ENCODE results near the gene KIZ.
"Not testable (repeated sequence)": the region's sequence is repeated elsewhere in the genome, so short reads cannot be mapped to it uniquely, and the experiment has no call there.

KIZ gene

DNA sequence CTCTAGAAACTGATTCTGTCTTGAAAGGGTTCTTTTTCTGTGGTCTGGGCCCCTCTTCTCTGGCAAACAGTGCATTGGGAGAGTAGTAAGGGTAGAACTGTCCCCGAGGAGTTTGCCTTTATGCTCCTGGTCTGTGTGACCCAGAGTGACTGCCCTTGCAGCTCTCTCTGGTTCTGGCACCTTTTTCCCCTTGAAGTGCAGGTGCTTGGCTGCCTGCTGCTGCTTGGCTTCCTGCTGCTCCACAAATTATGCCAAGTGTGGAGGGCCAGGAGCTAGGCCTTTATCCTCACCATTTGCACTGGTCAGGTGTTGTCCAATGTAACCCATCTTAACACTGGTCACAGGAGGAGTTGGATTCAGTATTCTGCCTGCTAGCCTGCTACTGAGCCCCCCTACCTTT lies 11.2 kb downstream of the KIZ start:
- no peak for DNase-seq (ENCODE audit: low spot score)

DNA sequence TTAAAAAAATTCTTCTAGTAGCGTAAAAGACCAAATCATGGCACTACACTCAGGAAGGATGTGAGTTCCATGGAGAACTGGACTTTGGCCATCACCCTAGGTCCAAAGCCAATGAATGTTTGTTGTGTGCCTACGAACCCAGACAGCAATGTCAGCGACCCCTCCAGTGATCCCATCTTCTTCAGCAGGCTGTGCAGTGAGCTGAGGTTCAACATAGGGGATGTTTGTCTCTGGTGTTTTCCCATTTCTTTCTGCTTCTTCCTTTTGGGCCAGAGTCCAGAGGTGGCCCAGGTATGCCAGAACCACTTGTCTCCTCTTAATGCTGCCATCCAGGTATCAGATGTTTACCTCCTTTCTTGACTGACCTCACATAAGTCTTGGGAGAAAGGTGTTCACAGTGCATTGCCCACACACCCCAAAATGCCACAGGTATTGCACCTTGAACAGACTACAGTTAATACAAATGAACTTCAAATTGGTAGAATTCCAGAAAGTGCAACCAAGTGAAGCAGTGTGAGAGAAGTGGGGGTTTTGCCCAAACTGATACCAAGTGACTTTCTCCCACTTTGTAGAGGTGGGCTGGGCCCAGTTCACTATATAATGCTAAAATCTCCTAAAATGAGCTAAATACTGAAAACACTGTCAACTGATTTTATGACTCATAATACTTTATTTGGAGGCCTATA lies 14.1 kb downstream of the KIZ start:
- no peak for DNase-seq (ENCODE audit: low spot score)

DNA sequence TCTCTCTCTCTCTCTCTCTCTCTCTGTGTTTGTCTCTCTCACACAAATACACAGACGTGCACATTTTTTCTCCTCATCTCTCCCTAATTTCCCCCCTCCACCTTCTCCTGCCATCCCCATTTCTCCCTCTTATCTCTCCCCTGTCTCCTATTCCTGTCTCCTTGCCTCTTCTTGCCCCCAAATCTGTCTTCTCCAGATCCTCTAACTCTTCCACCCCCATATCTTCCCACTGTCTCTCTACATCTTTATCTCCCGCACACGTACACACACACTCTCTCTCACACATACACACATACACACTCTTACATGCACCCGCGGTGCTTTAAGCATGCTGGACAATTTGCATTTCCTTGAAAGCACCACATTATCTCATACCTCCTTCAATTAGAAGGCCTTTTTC lies 15.9 kb downstream of the KIZ start:
- DNase-seq (ENCODE audit: low spot score), result no peak

DNA sequence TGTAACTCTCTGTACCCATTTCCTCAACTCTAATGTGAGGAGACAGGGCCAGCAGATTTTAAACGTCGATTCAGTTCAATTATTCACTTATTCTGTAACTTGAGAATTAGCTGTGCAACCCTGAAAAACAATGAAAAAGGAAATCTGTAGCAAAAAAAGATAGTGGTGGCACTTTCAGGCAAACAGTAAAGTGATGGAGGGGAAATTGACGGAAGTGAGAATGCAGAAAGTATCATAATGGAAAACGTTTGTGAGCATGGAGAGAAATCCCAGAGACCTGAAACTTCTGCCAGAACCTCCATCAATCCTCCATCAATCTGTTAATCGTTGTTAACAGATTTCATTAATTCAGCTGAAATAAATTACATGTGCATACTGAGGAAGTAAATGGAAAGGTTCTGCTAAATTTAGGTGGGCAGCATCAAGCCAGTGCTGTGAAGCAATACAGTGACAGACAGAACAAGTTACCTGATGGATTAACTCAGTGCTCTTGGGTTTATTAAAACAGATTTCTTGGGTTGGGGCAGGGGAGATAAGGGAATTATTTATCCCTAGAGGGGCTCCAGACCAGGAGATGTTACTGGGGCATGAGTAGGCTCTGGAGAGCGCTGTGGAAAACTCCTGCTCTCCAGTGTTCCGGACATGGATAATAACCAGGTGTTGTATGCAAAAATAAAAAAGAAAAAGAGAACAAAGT lies 17.5 kb downstream of the KIZ start:
- no peak for DNase-seq (ENCODE audit: low spot score)

DNA sequence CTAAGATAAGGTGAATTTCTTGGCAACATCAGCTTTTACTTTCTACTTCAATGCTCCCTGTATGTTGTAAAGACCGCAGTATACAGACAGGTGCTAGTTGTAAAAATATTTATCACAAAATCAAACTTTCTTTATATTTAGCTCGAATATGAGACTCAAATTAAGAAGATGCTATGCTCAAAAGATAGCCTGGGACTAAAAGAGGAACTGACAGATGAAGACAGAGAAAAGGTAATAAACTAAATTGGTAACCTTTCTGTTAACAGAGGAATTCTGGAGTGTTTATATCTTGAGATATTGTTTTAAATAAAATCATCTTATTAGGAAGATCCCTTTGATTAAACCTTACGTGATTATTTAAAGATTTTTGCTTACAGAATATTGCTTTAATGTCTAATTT lies 19.5 kb downstream of the KIZ start:
- DNase-seq (ENCODE audit: low spot score), result no peak

DNA sequence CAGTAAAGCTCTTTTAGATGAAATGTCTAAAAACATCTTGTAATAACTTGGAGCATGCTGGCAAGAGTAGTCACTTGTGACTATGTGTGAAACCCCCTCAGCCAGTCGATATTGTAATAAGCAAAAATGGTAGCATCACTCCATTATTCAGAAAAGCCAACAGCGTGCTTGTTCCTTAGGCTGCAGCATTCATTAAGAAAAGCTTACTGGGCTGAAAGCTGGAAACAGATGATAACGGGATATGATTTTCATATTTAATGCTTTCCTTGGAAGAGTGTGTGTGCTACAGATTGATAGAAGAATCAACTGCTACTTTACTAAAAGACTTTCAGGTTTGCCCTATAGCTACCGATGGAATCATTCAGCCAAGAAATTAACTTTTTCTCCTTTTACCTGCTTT lies 20.3 kb downstream of the KIZ start:
- no peak for DNase-seq (ENCODE audit: low spot score)

DNA sequence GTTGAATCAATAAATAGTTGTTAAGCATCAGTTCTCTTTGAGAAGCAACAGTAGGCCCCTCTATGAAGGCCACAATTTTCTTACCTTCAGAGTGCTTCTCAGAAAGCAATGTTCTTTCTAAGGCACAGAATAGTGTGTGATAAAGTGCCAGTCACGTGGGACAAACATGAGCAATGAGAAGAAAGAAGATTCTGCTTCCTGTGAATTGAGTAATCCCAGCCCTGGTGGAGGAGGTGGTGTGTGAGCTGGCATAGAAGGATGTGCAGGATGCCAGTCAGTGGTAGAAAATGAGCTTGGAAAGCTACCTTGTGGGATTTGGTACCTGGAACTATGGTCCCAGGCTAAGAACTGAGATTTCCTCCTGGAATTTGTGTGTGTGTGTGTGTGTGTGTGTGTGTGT lies 21.7 kb downstream of the KIZ start:
- DNase-seq (ENCODE audit: low spot score), result no peak

DNA sequence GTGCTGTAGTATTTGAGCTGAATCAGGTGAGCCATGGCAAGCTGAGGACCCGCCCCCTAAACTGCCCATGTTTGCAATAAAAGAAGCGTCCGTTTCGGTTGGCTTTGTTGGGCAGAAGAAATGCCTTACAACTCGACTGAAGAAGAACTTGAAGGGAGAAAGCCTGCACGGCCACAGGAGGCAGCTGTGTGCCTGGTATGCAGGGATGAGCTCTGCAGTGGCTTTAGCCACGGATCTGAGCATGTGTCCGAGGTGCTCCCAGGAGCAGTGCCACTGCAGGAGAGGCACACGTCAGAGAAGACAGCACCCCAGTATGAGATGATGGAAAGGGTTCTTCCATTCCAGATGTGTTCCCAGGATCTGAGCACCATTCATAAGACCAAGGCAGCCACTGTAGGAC lies 23.5 kb downstream of the KIZ start:
- DNase-seq (ENCODE audit: low spot score), result no peak

DNA sequence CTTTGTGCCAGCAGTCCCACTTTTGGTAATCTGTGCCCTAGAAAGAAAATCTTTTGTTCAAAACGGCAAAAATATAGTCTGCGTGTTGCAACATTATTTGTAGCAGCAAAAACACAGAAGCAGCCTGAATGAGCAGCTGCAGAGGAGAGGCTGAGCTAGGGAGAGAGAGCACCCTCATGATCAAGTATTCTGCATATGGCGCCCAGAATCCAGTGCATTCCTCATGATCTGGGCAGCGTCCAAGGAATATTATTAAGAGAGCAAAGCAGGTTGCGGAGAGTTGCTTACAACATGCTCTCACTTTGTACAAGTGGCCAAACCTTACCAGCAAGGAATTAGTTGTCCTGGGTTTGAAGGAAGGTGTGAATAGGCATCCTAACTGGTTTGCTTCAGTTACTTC lies 25.9 kb downstream of the KIZ start:
- DNase-seq (ENCODE audit: low spot score), result no peak

DNA sequence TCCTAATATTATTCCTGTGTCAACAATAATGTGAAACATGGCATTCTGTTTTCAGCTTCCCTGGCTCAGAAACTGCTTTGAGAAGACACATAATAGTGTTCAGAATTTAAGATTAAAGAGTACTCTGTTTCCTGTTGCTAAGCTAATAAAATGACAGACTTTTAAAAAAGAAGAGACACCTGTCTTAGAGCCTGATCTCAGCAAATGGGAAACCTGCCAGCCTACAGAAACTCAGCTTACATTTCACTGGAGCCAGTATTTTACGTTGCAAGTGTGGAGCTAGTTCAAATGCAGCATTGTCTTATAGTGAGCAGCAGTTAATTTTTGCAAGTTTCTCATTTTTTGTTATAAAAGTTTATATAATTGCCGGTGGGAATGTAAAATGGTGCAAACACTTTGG lies 28.8 kb downstream of the KIZ start:
- DNase-seq (ENCODE audit: low spot score), result no peak

DNA sequence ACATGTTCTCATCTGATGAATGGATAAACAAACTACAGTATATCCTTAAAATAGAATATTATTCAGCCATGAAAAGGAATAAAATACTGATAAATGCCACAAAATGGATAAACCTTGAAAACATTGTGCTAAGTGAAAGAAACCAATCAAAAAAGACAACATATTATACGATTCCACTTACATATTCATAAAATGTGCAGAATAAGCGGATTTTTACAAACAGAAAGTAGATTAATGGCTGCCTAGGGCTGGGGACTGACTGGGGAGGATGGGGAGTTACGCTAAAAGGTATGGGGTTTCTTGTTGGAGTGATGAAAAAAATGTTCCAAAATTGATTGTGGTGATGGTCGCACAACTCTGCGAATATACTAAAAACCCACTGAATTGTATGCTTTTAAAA lies 29.4 kb downstream of the KIZ start:
- DNase-seq (ENCODE audit: low spot score), result no peak

DNA sequence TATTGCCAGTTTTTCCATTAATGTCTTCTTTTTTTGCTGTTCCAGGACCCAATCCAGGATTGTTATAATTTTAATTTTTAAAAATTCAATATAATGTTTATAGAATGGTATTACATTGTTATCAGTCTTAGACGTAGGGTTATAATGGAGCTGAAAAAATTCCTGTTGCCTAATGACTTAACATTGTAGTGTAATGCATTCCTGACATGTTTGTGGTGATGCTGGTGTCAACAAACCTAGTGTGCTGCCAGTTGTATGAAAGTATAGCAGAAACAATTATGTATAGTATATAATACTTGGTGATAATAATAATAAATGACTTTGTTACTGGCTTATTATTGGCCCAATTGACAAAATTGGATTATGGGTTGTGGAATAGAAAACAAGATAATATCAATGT lies 30.4 kb downstream of the KIZ start:
- DNase-seq (ENCODE audit: low spot score), result no peak

DNA sequence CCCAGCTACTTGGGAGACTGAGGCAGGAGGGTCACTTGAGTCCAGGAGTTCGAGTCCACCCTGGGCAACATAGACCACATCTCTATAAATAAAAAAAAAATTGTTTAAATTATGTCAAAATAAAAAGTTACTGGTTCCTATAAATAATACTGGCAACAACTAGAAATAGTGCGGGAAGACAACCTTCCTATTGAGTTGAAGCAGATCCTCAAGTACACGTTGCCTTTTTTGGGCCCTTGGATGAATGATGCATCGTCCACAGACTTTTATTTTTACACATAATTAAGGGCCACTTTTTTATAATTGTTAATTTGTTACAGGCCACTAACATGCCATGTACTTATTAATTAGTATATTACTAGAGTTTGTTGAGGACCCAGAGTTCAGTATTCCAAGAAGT lies 31.1 kb downstream of the KIZ start:
- DNase-seq (ENCODE audit: low spot score), result no peak

DNA sequence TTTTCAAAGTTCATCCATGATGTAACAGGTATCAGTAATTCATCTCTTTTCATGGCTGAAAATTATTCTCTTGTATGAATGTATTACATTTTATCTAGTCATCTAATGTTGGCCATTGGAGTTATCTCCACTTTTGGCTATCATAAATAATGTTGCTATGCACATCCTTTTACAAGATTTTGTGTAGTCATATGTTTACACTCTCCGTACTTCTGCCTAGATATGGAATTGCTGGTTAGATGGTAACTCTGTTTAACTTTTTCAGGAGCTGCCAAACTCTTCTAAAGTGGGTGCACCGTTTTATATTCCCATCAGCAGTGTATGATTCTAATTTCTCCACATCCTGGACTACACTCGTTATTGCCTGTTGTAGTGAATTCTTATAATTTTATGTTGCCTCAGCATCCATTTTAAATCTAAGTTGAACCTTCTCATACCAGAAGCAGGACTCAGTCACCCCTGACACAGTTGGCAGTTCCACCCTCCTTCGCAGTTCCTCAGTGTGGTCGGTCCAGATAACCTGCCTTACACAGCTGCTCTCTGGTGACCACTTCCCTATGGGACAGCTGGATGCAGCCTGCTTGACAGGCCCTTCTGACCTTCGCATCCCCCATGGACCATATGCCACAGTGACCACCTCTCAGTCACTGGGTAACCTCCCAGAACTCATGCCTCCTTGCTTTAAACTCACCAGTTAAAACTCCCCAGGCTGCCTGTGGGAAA lies 33.9 kb downstream of the KIZ start:
- no peak for DNase-seq (ENCODE audit: low spot score)

DNA sequence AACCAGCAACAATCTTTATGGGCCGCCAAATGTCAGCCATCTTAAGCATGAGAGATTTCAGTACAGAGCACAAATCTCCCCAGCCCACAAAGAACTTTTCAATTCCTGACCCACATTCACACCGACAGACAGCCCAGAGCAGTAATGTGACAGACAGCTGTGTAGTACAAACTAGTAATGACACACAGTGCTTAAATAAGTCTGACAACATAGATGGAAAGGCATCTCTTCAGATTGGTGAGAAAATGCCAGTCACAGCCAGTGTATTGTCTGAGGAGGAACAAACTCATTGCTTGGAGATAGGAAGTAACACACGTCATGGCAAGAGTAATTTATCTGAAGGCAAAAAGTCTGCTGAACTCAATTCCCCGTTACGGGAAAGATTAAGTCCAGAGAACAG lies 36.0 kb downstream of the KIZ start:
- DNase-seq (ENCODE audit: low spot score), result no peak

DNA sequence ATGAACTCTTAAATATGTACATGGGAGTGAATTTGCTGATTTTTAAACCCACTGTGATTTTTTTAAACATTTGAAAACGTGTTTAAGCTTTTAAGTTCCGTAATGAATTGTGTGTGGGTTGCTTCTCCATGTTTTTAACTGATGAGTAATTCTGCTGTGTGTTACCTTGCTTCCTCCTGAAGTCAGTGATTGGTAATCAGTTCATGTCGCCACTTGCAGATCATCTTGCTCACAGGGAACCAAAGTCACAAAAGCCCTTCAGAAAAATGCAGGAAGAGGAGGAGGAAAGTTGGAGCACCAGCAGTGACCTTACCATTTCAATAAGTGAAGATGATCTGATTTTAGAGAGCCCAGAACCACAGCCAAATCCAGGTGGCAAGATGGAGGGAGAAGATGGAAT lies 36.7 kb downstream of the KIZ start:
- no peak for DNase-seq (ENCODE audit: low spot score)

DNA sequence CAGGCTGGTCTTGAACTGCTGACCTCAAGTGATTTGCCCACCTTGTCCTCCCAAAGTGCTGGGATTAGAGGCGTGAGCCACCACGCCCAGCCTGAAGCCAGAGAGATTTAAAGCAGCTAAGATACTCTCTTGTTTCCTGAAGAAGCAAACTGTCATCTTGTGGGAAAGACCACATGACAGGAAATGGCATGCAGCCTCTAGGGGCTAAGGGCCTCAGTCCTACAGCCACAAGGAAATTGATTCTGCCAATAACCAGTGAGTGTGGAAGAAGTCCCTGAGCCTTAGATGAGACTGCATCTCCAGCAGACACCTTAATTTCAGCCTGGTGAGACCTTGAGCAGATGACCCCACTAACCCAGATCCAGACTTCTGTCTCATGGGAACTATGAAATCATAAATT lies 40.9 kb downstream of the KIZ start:
- DNase-seq (ENCODE audit: low spot score), result no peak

DNA sequence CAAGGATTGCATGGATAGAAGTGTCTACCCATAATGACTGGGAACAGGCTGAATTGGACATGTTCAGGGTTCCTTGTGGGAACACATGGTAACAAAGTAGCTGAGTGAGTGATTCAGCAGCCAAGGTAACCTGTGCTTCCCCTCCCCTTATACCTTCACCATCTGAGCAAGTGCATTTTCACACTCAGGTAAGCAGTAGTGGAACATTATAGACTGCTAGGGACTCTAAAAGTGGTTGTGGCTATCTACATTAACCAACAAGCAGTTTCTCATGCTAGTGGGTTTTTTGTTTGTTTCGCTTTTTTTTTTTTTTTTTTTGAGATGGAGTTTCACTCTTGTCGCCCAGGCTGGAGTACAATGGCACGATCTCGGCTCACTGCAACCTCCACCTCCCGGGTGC lies 41.4 kb downstream of the KIZ start:
- no peak for DNase-seq (ENCODE audit: low spot score)

DNA sequence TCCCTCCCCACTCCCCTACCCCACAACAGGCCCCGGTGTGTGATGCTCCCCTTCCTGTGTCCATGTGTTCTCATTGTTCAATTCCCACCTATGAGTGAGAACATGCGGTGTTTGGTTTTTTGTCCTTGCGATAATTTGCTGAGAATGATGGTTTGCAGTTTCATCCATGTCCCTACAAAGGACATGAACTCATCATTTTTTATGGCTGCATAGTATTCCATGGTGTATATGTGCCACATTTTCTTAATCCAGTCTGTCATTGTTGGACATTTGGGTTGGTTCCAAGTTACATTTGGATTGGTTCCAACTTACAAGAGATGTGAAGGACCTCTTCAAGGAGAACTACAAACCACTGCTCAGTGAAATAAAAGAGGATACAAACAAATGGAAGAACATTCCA lies 42.2 kb downstream of the KIZ start:
- not testable (repeated sequence) for DNase-seq (ENCODE audit: low spot score)

DNA sequence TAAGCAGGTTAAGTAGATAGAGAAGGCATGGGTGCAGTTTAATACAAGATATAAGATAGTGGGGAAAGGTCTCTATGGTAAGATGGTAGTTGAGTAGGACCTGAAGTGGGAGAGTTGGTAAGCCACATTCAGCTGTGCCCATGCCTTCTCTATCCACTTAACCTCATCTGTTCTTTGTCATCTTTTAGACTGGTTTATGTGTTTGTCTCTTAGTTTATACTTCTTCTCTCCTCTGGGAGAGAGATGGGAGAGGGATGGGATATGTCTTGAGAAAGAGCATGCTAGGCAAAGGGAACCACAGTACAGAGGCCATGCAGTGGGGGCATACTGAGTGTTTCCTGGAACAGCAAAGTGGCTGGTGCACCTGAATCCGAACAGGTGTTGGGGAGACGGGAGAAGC lies 46.7 kb downstream of the KIZ start:
- DNase-seq (ENCODE audit: low spot score), result no peak

DNA sequence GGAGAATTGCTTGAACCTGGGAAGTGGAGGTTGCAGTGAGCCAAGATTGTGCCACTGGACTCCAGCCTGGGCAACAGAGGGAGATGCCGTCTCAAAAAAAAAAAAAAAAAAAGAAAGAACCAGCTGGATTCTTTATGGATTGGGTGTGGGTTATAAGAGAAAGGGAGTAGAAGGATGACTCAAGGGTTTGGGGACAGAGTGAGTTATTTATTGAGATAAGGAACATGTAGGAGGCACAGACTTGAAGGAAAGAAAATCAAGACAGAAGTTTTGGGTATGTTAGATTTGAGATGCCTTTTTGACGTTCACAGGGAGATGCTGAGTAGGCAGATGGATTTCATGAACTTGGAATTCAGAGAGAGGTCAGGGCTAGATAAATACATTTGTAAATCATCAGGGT lies 47.6 kb downstream of the KIZ start:
- no peak for DNase-seq (ENCODE audit: low spot score)

DNA sequence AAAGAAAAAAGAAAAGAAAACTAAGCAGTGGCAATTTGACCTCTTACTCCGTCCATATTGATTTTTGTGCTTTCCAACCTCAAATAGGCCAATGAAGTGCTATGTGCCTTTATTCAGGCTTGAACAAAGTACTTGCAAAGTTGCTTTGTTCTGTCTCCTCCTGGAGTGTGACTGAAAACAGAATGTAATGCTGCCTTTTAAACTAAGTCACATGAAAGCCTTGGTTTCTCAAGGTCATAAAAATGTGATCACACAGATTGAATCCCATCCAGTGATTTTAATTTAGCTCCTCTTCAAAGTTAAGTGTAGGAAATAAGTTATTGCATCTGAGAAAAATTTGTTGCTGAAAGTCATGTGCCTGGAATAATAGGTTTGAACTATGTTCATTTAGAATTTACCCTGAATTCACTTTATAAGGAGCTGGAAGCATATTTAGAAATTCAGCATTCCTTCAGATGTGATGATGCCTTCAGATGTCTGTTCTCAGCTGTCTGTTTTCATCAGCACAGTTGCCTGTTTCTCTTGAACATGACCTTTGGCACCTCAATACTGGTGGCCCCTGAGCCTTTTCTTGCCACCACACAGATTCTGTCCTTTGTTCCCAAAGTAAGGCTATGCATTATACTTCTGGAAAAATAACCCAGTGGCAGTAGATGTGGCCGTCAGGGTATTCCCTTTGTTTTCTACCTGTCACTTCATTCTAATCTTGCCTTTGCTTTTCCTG lies 48.8 kb downstream of the KIZ start:
- no peak for DNase-seq (ENCODE audit: low spot score)

DNA sequence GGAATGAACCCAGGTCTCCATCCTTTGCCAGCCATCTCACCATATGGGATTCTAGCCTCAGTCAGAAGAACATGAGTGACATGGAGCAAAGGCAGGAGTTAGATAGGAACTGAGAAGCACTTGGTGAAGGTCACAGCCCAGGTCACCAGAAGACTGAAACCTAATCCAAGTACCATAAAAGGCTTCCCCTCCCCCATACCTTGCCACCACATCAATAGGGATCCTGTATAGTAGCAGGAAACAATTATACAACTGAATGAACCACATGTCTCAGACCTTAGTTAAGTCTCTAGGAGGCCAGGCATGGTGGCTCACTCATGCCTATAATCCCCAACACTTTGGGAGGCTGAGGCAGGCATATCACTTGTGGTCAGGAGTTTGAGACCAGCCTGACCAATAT lies 49.6 kb downstream of the KIZ start:
- no peak for DNase-seq (ENCODE audit: low spot score)
